ENCODE data around the gene ATM.

DNA sequence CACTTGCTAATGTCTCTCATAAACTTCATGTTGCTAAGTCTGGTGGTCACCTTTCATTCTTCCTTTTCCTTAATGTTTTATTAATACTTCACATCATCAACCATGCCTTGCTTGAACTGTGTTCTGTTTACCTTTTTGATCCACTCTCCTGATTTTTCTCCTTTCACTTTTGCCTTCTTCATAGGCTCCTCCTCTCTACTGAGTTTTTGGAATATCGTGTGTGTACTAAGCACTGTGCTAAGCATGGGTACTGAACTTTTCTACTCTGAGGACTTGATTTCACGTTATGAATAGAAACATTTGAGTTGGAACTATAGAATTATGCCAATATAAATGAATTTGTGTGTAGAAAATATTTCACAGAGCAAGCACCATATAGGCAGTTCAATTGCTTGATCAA lies 90.6 kb downstream of the ATM start:
- TF ChIP-seq, protein P1, sequence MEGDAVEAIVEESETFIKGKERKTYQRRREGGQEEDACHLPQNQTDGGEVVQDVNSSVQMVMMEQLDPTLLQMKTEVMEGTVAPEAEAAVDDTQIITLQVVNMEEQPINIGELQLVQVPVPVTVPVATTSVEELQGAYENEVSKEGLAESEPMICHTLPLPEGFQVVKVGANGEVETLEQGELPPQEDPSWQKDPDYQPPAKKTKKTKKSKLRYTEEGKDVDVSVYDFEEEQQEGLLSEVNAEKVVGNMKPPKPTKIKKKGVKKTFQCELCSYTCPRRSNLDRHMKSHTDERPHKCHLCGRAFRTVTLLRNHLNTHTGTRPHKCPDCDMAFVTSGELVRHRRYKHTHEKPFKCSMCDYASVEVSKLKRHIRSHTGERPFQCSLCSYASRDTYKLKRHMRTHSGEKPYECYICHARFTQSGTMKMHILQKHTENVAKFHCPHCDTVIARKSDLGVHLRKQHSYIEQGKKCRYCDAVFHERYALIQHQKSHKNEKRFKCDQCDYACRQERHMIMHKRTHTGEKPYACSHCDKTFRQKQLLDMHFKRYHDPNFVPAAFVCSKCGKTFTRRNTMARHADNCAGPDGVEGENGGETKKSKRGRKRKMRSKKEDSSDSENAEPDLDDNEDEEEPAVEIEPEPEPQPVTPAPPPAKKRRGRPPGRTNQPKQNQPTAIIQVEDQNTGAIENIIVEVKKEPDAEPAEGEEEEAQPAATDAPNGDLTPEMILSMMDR (IDR thresholded peaks at IDR 0.05), result no peak
- no peak for TF ChIP-seq ZFX (IDR thresholded peaks at IDR 0.05; ENCODE audit: borderline replicate concordance)

All from 22Rv1 (cell line).